ENCODE results near the gene CEP128. TPM values are rescaled to one million over a fixed set of nuclear protein-coding genes. Genes with fewer than 3 reads are reported as not detected.

The CEP128 gene
- total RNA-seq, 2 experiments from 2014 or later = 12.3 to 13.0 TPM

- Mint-ChIP-seq H3K27me3 (no peaks in the 10 kb centered on the region), H3K36me3 (ENCODE audit: low read depth) (peaks cover 23% of the 10 kb centered on the region), H3K9me3 (peaks cover 10% of the 10 kb centered on the region), H3K4me3 (no peak overlapping the region), H3K27ac (peak overlapping the region; percentile 18), H3K4me1 (ENCODE audit: low read depth) (peaks cover 11% of the 10 kb centered on the region)
- ATAC-seq (ENCODE audit: poor library complexity) (peak; percentile 76), DNase-seq (peak in 3 of 14 experiments; percentile 11 to 19 (median 16))
- intact Hi-C loops (cut with DNase I, micrococcal nuclease) = no loop called here
- no peak overlapping the region for H3K27ac ChIP-seq (ENCODE audit: low read depth in 1 of 2, low read length in 2 of 2)
- no peak overlapping the region for H3K4me3 ChIP-seq (ENCODE audit: low read length)
- CTCF ChIA-PET = interaction anchor here (0.5 kb wide), 1 partner anchor 106 kb away, joined by 3 read pairs; no protein-coding TSS in a partner anchor
- no peak for TF ChIP-seq CTCF (IDR thresholded peaks at IDR 0.05)
- POLR2A ChIA-PET = no interaction called here
- no peaks in the 10 kb centered on the region for H3K27me3 ChIP-seq (ENCODE audit: control insufficient read depth in 1 of 2, insufficient read depth in 2 of 2, low read length in 2 of 2)
- H3K9me3 ChIP-seq (ENCODE audit: control insufficient read depth in 1 of 2, insufficient read depth in 1 of 2, low read length in 2 of 2) = no peaks in the 10 kb centered on the region
- H3K36me3 ChIP-seq (ENCODE audit: insufficient read depth, low read length) = no peaks in the 10 kb centered on the region
- no peaks in the 10 kb centered on the region for H3K4me1 ChIP-seq (ENCODE audit: insufficient read depth, low read length)
Observed at GRCh38 chr14:80587096-80587724, 354.3 kb downstream of the CEP128 start.

GRCh38 chr14:80586131-80586530 lies 355.4 kb downstream of the CEP128 start:
- Histone ChIP-seq H3K27me3 (ENCODE audit: control insufficient read depth in 1 of 2, insufficient read depth in 2 of 2, low read length in 2 of 2) (no peaks in the 10 kb centered on the region), H3K4me3 (ENCODE audit: low read length) (no peak overlapping the region), H3K36me3 (ENCODE audit: insufficient read depth, low read length) (no peaks in the 10 kb centered on the region), H3K4me1 (ENCODE audit: insufficient read depth, low read length) (no peaks in the 10 kb centered on the region), H3K27ac (ENCODE audit: low read depth in 1 of 2, low read length in 2 of 2) (no peak overlapping the region), H3K9me3 (ENCODE audit: control insufficient read depth in 1 of 2, insufficient read depth in 1 of 2, low read length in 2 of 2) (no peaks in the 10 kb centered on the region)
- Mint-ChIP-seq H3K27me3 (no peaks in the 10 kb centered on the region), H3K4me1 (ENCODE audit: low read depth) (peaks cover 11% of the 10 kb centered on the region), H3K27ac (no peak overlapping the region), H3K4me3 (no peak overlapping the region), H3K9me3 (peaks cover 2% of the 10 kb centered on the region), H3K36me3 (ENCODE audit: low read depth) (peaks cover 13% of the 10 kb centered on the region)
- no peak for DNase-seq
- intact Hi-C loops (cut with DNase I, micrococcal nuclease) = no loop called here
- POLR2A ChIA-PET = no interaction called here
- CTCF ChIA-PET = no interaction called here
- TF ChIP-seq CTCF (IDR thresholded peaks at IDR 0.05) = no peak
- ATAC-seq (ENCODE audit: poor library complexity) = no peak

- no peaks in the 10 kb centered on the region for H3K27me3 ChIP-seq (ENCODE audit: control insufficient read depth in 1 of 2, insufficient read depth in 2 of 2, low read length in 2 of 2)
- Mint-ChIP-seq H3K36me3 (ENCODE audit: low read depth) (peaks cover 11% of the 10 kb centered on the region), H3K4me1 (ENCODE audit: low read depth) (peaks cover 11% of the 10 kb centered on the region), H3K9me3 (peaks cover 2% of the 10 kb centered on the region), H3K27me3 (no peaks in the 10 kb centered on the region), H3K27ac (no peak overlapping the region), H3K4me3 (no peak overlapping the region)
- H3K4me3 ChIP-seq (ENCODE audit: low read length) = no peak overlapping the region
- no peaks in the 10 kb centered on the region for H3K36me3 ChIP-seq (ENCODE audit: insufficient read depth, low read length)
- intact Hi-C loops (cut with DNase I, micrococcal nuclease) = no loop called here
- no peaks in the 10 kb centered on the region for H3K4me1 ChIP-seq (ENCODE audit: insufficient read depth, low read length)
- CTCF ChIA-PET = no interaction called here
- no peaks in the 10 kb centered on the region for H3K9me3 ChIP-seq (ENCODE audit: control insufficient read depth in 1 of 2, insufficient read depth in 1 of 2, low read length in 2 of 2)
- TF ChIP-seq CTCF (IDR thresholded peaks at IDR 0.05) = no peak
- DNase-seq = no peak
- POLR2A ChIA-PET = no interaction called here
- no peak overlapping the region for H3K27ac ChIP-seq (ENCODE audit: low read depth in 1 of 2, low read length in 2 of 2)
- ATAC-seq (ENCODE audit: poor library complexity) = no peak
Observed at GRCh38 chr14:80585506-80585835, 356.1 kb downstream of the CEP128 start.
